KMS-11 (cell line): ENCODE measurements around the gene TIMMDC1.

ENCODE experiments used
- H2AFZ ChIP-seq: fragments of 200-600 bp; sonication (generic); 2 replicates; pipeline ENCODE4 v1.6.1; 2016; ENCODE audit warnings: antibody characterized with exemption, mixed run types, low read depth
- H3K27ac ChIP-seq: fragments of 200-600 bp; sonication (generic); 2 replicates; pipeline ENCODE4 v1.6.1; 2016; ENCODE audit warnings: mild to moderate bottlenecking, mixed run types
- H3K27me3 ChIP-seq: fragments of 200-600 bp; sonication (generic); 2 replicates; pipeline ENCODE4 v1.6.1; 2017; ENCODE audit warnings: mild to moderate bottlenecking, low read depth, mixed run types, moderate library complexity; ENCODE audit not compliant: insufficient read depth
- H3K36me3 ChIP-seq: fragments of 200-600 bp; sonication (generic); 2 replicates; pipeline ENCODE4 v1.6.1; 2017; ENCODE audit warnings: mild to moderate bottlenecking, mixed run types; ENCODE audit not compliant: insufficient read depth
- H3K4me1 ChIP-seq: fragments of 200-600 bp; sonication (generic); 2 replicates; pipeline ENCODE4 v1.6.1; 2016; ENCODE audit warnings: mild to moderate bottlenecking, low read depth, mixed run types; ENCODE audit not compliant: poor library complexity, severe bottlenecking
- H3K4me2 ChIP-seq: fragments of 200-600 bp; sonication (generic); 2 replicates; pipeline ENCODE4 v1.7.0; 2016; ENCODE audit warnings: mild to moderate bottlenecking, mixed run types
- H3K4me3 ChIP-seq: fragments of 200-600 bp; sonication (generic); IDR thresholded peaks from 2 replicates; pipeline ENCODE4 v1.6.1; 2017; ENCODE audit warnings: low read depth, low read length, mixed read lengths; ENCODE audit not compliant: insufficient read depth
- H3K79me2 ChIP-seq: fragments of 200-600 bp; sonication (generic); 2 replicates; pipeline ENCODE4 v1.6.1; 2016; ENCODE audit warnings: low read depth, mixed run types; ENCODE audit not compliant: insufficient read depth
- H3K9ac ChIP-seq: fragments of 200-600 bp; sonication (generic); 2 replicates; pipeline ENCODE4 v1.6.1; 2016; ENCODE audit warnings: mild to moderate bottlenecking, mixed run types
- H4K20me1 ChIP-seq: fragments of 200-600 bp; sonication (generic); 2 replicates; pipeline ENCODE4 v1.6.1; 2016; ENCODE audit warnings: mild to moderate bottlenecking, mixed run types; ENCODE audit not compliant: insufficient read depth
- CTCF ChIP-seq: fragments of 200-600 bp; sonication (generic); conservative IDR thresholded peaks from 2 replicates; pipeline ENCODE4 v1.6.1; 2017; ENCODE audit warnings: low read depth, mild to moderate bottlenecking, antibody characterized with exemption, low read length, moderate library complexity, mixed read lengths

TIMMDC1 gene

DNA sequence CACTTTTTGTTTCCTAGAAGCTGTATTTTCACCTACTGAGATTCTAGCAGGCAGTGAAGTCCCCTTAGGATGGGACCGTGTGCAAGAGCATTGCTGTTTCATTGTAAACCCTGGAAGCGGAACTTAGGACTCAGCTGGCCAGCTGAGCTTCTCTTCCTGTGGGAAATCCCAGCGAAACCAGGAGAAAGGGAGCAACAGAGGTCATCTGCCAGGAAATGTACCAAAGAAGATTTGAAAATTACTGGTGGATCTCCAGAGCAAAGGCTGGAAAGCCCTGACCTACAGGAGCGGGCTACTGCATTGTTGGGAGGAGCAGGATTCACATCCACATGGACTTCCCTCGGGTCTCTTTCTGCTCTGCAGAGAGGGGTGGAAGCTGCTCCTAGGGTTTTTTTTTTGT lies 73.3 kb downstream of the TIMMDC1 start:
- Histone ChIP-seq H3K79me2 (no peaks in the 10 kb centered on the region), H4K20me1 (no peaks in the 10 kb centered on the region), H3K9ac (no peak overlapping the region), H3K27me3 (no peaks in the 10 kb centered on the region), H3K4me2 (no peak overlapping the region), H3K36me3 (no peaks in the 10 kb centered on the region), H3K4me1 (peaks cover 29% of the 10 kb centered on the region), H2AFZ (no peak overlapping the region), H3K27ac (no peak overlapping the region), H3K4me3 (no peak overlapping the region)
- no peak for TF ChIP-seq CTCF
